ENCODE results near the gene ILF3. TPM values are rescaled to one million over a fixed set of nuclear protein-coding genes. Genes with fewer than 3 reads are reported as not detected.

The ILF3 gene
- total RNA-seq: 187 TPM

DNA sequence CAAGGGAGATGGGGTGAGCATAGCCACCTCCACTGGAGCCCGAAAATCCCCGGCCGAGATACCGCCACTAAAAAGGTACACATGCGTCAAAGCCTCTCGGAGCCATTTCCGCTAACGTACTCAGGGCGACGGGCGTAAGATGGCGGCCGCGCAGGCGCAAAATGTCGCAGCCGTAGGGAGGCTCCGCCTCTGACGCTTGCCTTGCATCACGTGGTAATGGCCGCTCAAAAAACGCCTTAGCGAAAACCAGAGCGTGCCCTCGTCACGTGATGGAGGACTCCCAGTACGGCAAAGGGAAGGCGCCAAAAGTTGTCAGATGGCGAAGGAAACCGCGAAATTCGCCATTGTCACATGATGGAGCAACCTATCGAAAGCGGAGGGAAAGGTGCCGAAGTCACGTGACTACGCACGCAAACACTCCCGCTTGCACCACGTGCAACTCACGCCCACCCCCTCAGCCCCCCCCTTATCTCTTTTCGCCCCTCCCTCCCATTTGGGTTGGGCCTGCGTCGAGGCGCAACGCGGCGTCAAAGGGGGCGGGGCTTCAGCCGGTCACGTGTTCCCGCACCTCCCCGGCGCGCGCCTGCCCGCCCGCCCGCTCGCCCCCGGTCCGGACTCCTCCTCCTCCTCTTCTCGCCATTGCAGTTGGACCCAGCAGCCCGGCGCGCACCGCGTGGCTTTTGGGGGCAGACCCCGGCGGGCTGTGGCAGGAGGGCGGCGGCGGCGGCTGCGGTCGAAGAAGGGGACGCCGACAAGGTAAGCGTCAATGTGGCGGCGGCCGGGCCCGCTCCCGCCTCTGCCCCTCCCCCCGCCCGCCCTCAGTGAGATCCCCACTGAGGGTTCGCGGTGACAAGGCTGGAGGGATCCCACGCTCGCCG lies at the start of gene ILF3:
ILF3 (plus strand) TSS at position 615 of the 878 bp plus-strand sequence. CDS start 16,260 bp downstream, outside the sequence.

DNA sequence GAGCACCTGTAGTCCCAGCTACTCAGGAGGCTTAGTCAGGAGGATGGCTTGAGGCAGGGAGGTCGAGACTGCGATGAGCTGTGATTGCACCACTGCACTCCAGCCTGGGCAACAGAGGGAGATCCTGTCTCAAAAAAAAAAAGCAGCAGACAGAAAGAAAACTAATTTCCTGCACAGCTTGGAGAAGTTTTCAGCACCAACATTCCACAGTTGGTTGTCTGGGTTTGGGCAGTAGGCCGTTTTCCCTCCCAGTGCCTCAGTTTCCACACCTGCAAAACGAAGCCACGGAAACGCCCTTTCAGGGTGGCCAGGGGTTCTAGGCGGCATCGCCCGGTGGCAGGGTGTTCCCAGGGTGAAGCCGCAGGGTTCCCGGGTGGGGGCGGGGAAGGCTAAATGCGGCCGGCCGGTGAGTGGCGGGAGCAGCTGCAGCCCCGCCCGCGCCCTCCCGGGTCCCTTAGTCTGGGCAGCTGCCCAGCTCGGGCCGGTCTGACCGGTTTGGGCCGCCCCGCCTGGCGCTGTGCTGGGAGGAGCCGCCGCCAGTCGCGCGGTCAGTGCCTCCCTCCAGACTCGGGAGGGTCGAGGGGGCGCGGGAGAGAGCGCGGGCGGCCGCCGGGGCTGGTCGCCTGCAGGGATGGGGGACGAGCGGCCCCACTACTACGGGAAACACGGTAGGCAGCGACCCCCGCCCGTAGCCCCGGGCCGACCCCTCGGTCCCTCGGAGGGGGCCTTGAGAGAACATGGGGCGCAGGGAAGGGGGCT lies 29.0 kb upstream of the ILF3 start, which contains the start of gene SLC44A2:
SLC44A2 (plus strand) TSS at position 551 of the 759 bp plus-strand sequence; CDS start at position 632, 81 bp downstream.

GRCh38 chr19:10717356-10718204 lies 63.4 kb downstream of the ILF3 start, which contains the start of gene DNM2:
DNM2 (plus strand) TSS chr19:10718079; CDS start chr19:10718243, 164 bp downstream.

Small RNAs within 50 kb of the gene (small RNA-seq; reads per million reads assigned to genes)
- gene MIR638 (ENCODE audit: low replicate concordance): not detected

Other genes with a start within 250 kb of the ILF3 start
- gene PDE4A, start 233.8 kb upstream of the ILF3 start, total RNA-seq: 4.8 TPM
- gene KEAP1, start 151.0 kb upstream of the ILF3 start, total RNA-seq: 56.5 TPM
- 1.7 TPM for gene S1PR5, start 136.9 kb upstream of the ILF3 start, total RNA-seq
- gene ATG4D, start 110.4 kb upstream of the ILF3 start, total RNA-seq: 24.1 TPM
- 22.5 TPM for gene KRI1, start 88.3 kb upstream of the ILF3 start, total RNA-seq
- gene CDKN2D, start 85.4 kb upstream of the ILF3 start, total RNA-seq: 24.2 TPM
- gene AP1M2, start 67.0 kb upstream of the ILF3 start, total RNA-seq: 39.8 TPM
- 151 TPM for gene SLC44A2, start 28.8 kb upstream of the ILF3 start, total RNA-seq
- gene QTRT1, start 47.1 kb downstream of the ILF3 start, total RNA-seq: 43.9 TPM
- 172 TPM for gene DNM2, start 63.7 kb downstream of the ILF3 start, total RNA-seq
- 40.9 TPM for gene TMED1, start 181.9 kb downstream of the ILF3 start, total RNA-seq
- gene C19orf38, start 194.1 kb downstream of the ILF3 start, total RNA-seq: 6.4 TPM
- 42.0 TPM for gene CARM1, start 217.2 kb downstream of the ILF3 start, total RNA-seq